HepG2 (cell line): ENCODE measurements around the gene MSANTD1. TPM values are rescaled to one million over a fixed set of nuclear protein-coding genes. Genes with fewer than 3 reads are reported as not detected.

Experiments
- KLF9 ChIP-seq: IDR thresholded peaks from 2 replicates; pipeline ENCODE4 v1.6.1; 2016; ENCODE audit warnings: low read depth
- SIN3A ChIP-seq: IDR thresholded peaks from 2 replicates; pipeline ENCODE4 v1.6.1; 2011; ENCODE audit warnings: low read depth, mild to moderate bottlenecking, control low read depth, low read length, borderline replicate concordance
- ZBTB10 ChIP-seq: sonication (generic); formaldehyde crosslinking; IDR thresholded peaks from 2 replicates; pipeline ENCODE4 v1.4.0; 2020; ENCODE audit warnings: missing genetic modification reagents, borderline replicate concordance
- ZNF570 ChIP-seq: sonication (generic); formaldehyde crosslinking; IDR thresholded peaks from 2 replicates; pipeline ENCODE4 v1.4.0; 2020; ENCODE audit warnings: mild to moderate bottlenecking, missing genetic modification reagents, borderline replicate concordance
- polyA plus RNA-seq, 8 experiments: library from polyadenylated mRNA; depleted of rRNA in 3 of 8; stranded (reverse) in 7 of 8; unstranded in 1 of 8; fragments of >200 nt; fragmentation: Illumina TruSeq in 4 of 8; extraction: Trizol in 4 of 8; gene quantifications; 2 replicates each; pipeline versions ENCODE4 v1.2.1 to v1.2.3, GENCODE V29; 2011 to 2016; ENCODE audit warnings: low read depth in 4 of 8, missing spikeins in 1 of 8, mixed read lengths in 1 of 8; ENCODE audit not compliant: insufficient read depth in 1 of 8
- total RNA-seq, 5 experiments: library from RNA; depleted of rRNA; stranded (reverse); fragments of >200 nt; fragmentation: Illumina TruSeq; extraction: Trizol; gene quantifications; 2 replicates each; pipeline ENCODE4 v1.2.3, GENCODE V29; 2016; ENCODE audit warnings: low read depth in 1 of 5
- TF ChIP-seq, protein P1 (sequence below): sonication (generic); formaldehyde crosslinking; IDR thresholded peaks from 2 replicates; pipeline ENCODE4 v1.5.0; 2020; ENCODE audit warnings: mild to moderate bottlenecking, missing genetic modification reagents, borderline replicate concordance
- TF ChIP-seq, protein P2 (sequence below): sonication (generic); formaldehyde crosslinking; IDR thresholded peaks from 2 replicates; pipeline ENCODE4 v1.5.0; 2020; ENCODE audit warnings: mild to moderate bottlenecking, low read depth, missing genetic modification reagents, borderline replicate concordance
- TF ChIP-seq, protein P3 (sequence below): sonication (generic); formaldehyde crosslinking; IDR thresholded peaks from 2 replicates; pipeline ENCODE4 v1.4.0; 2020; ENCODE audit warnings: missing genetic modification reagents, borderline replicate concordance

Gene MSANTD1
- total and polyA plus RNA-seq, 2 of the 13 experiments (the other 11 are each of a cell fraction or from before 2014, with no cell fraction given), result 0.22 to 0.40 TPM

DNA sequence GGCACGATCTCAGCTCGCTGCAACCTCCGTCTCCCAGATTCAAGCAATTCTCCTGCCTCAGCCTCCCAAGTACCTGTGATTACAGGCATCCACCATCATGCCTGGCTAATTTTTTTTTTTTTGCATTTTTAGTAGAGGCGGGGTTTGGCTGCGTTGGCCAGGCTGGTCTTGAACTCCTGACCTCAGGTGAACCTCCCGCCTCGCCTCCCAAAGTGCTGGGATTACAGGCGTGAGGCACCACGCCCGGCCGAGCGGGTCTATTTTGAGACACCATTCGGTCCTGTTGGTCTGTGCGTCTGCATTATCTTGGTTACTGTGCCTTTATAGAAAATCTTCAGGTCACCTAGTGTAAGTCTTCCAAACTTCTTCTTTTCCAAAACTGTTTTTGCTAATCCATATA, 22.2 kb downstream of the MSANTD1 start (continued):
- TF ChIP-seq, protein P1, sequence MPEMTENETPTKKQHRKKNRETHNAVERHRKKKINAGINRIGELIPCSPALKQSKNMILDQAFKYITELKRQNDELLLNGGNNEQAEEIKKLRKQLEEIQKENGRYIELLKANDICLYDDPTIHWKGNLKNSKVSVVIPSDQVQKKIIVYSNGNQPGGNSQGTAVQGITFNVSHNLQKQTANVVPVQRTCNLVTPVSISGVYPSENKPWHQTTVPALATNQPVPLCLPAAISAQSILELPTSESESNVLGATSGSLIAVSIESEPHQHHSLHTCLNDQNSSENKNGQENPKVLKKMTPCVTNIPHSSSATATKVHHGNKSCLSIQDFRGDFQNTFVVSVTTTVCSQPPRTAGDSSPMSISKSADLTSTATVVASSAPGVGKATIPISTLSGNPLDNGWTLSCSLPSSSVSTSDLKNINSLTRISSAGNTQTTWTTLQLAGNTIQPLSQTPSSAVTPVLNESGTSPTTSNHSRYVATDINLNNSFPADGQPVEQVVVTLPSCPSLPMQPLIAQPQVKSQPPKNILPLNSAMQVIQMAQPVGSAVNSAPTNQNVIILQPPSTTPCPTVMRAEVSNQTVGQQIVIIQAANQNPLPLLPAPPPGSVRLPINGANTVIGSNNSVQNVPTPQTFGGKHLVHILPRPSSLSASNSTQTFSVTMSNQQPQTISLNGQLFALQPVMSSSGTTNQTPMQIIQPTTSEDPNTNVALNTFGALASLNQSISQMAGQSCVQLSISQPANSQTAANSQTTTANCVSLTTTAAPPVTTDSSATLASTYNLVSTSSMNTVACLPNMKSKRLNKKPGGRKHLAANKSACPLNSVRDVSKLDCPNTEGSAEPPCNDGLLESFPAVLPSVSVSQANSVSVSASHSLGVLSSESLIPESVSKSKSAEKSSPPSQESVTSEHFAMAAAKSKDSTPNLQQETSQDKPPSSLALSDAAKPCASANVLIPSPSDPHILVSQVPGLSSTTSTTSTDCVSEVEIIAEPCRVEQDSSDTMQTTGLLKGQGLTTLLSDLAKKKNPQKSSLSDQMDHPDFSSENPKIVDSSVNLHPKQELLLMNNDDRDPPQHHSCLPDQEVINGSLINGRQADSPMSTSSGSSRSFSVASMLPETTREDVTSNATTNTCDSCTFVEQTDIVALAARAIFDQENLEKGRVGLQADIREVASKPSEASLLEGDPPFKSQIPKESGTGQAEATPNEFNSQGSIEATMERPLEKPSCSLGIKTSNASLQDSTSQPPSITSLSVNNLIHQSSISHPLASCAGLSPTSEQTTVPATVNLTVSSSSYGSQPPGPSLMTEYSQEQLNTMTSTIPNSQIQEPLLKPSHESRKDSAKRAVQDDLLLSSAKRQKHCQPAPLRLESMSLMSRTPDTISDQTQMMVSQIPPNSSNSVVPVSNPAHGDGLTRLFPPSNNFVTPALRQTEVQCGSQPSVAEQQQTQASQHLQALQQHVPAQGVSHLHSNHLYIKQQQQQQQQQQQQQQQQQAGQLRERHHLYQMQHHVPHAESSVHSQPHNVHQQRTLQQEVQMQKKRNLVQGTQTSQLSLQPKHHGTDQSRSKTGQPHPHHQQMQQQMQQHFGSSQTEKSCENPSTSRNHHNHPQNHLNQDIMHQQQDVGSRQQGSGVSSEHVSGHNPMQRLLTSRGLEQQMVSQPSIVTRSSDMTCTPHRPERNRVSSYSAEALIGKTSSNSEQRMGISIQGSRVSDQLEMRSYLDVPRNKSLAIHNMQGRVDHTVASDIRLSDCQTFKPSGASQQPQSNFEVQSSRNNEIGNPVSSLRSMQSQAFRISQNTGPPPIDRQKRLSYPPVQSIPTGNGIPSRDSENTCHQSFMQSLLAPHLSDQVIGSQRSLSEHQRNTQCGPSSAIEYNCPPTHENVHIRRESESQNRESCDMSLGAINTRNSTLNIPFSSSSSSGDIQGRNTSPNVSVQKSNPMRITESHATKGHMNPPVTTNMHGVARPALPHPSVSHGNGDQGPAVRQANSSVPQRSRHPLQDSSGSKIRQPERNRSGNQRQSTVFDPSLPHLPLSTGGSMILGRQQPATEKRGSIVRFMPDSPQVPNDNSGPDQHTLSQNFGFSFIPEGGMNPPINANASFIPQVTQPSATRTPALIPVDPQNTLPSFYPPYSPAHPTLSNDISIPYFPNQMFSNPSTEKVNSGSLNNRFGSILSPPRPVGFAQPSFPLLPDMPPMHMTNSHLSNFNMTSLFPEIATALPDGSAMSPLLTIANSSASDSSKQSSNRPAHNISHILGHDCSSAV (CRISPR knock-in tag), result no peak
- TF ChIP-seq ZBTB10, result no peak
- TF ChIP-seq SIN3A, result no peak
- TF ChIP-seq, protein P2, sequence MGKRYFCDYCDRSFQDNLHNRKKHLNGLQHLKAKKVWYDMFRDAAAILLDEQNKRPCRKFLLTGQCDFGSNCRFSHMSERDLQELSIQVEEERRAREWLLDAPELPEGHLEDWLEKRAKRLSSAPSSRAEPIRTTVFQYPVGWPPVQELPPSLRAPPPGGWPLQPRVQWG (CRISPR knock-in tag), result no peak
- TF ChIP-seq KLF9 (CRISPR knock-in tag), result no peak
- TF ChIP-seq, protein P3, sequence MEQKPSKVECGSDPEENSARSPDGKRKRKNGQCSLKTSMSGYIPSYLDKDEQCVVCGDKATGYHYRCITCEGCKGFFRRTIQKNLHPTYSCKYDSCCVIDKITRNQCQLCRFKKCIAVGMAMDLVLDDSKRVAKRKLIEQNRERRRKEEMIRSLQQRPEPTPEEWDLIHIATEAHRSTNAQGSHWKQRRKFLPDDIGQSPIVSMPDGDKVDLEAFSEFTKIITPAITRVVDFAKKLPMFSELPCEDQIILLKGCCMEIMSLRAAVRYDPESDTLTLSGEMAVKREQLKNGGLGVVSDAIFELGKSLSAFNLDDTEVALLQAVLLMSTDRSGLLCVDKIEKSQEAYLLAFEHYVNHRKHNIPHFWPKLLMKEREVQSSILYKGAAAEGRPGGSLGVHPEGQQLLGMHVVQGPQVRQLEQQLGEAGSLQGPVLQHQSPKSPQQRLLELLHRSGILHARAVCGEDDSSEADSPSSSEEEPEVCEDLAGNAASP (CRISPR knock-in tag), result no peak
- TF ChIP-seq ZNF570, result no peak
